Stimulated activated naive CD8-positive, alpha-beta T cell treated with anti-CD3 and anti-CD28 coated beads, Interleukin-15, Interleukin-2, amounts not matched to agents 100 ng/mL and 50 ng/mL, for 24 hours (primary cell): Measurements from ENCODE around the gene ADI1.

Experiments used
- H3K27ac Mint-ChIP-seq: one replicate; pipeline ENCODE4 v1.8.0; 2021; ENCODE audit warnings: mild to moderate bottlenecking, mixed read lengths
- H3K27me3 Mint-ChIP-seq: one replicate; pipeline ENCODE4 v1.8.0; 2021; ENCODE audit warnings: mixed read lengths
- H3K36me3 Mint-ChIP-seq: one replicate; pipeline ENCODE4 v1.8.0; 2021; ENCODE audit warnings: low read depth, mixed read lengths
- H3K4me1 Mint-ChIP-seq: one replicate; pipeline ENCODE4 v1.8.0; 2021; ENCODE audit warnings: low read depth, mixed read lengths
- H3K4me3 Mint-ChIP-seq: one replicate; pipeline ENCODE4 v1.8.0; 2021; ENCODE audit warnings: mild to moderate bottlenecking, mixed read lengths
- H3K9me3 Mint-ChIP-seq: one replicate; pipeline ENCODE4 v1.8.0; 2021; ENCODE audit warnings: mixed read lengths

Gene ADI1

DNA sequence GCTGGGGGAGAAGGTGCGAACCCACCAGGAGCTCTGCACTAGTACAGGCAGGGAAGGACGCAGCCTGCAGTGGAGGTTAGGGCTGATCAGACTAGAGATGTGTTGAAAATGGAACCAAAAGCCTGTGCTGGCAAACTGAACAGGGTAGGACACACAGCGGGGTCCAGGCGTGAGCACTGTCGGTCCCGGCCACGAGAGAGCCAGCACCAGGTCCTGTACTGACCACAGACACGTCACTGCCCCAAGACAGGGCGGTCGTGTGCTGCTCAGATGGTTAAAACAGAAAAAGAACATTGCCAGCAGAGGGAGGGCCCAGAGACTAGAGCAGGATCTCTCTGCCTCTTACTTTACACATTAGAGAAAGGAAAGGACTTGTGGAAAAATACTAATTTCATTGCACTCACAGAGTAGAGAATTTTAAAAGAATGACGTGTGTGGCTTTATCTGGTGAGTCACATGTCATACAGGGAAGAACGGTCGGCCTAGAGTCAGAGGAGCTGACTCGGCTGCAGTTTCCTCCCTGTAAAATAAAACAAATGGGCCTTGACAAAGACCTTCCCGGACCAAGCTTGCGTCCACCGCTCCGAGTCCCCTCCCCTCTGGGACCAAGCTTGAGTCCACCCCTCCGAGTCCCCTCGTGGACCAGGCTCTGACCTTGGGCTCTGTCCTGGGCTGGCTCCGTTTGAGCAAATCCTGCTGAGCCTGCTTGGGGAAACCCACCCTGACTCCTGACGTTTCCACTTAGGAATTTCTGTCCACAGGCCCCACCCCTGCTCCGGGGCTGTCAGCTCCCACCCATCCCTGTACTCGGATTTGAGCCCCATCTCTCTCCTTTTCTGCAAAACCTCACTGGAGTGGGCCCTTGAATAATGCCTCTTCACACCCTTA is 16.7 kb upstream of the ADI1 start:
- H3K4me1 Mint-ChIP-seq: no peaks in the 10 kb centered on the region
- H3K36me3 Mint-ChIP-seq: peaks cover 28% of the 10 kb centered on the region
- H3K27ac Mint-ChIP-seq: peak overlapping the region; percentile 81
- H3K4me3 Mint-ChIP-seq: peak overlapping the region; percentile 74
- no peaks in the 10 kb centered on the region for H3K9me3 Mint-ChIP-seq
- H3K27me3 Mint-ChIP-seq: no peaks in the 10 kb centered on the region

DNA sequence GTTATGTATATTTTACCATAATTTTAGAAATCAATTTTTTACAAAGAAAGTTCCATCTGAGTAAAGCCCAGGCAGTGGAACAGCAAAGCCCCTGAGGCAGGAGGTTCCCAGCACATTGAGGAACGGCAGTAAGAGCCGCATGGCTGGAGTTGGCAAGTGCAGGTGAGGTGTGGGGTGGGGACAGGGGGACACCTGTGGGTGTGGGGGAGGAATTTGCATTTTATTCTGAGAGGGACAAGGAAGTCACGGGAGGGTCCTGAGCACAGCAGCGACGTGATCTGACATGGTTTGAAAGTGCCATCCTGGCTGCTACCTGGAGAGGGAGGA is 16.1 kb upstream of the ADI1 start:
- no peak overlapping the region for H3K4me3 Mint-ChIP-seq
- no peaks in the 10 kb centered on the region for H3K4me1 Mint-ChIP-seq
- H3K9me3 Mint-ChIP-seq: no peaks in the 10 kb centered on the region
- no peak overlapping the region for H3K27ac Mint-ChIP-seq
- H3K27me3 Mint-ChIP-seq: no peaks in the 10 kb centered on the region
- peaks cover 21% of the 10 kb centered on the region for H3K36me3 Mint-ChIP-seq

DNA sequence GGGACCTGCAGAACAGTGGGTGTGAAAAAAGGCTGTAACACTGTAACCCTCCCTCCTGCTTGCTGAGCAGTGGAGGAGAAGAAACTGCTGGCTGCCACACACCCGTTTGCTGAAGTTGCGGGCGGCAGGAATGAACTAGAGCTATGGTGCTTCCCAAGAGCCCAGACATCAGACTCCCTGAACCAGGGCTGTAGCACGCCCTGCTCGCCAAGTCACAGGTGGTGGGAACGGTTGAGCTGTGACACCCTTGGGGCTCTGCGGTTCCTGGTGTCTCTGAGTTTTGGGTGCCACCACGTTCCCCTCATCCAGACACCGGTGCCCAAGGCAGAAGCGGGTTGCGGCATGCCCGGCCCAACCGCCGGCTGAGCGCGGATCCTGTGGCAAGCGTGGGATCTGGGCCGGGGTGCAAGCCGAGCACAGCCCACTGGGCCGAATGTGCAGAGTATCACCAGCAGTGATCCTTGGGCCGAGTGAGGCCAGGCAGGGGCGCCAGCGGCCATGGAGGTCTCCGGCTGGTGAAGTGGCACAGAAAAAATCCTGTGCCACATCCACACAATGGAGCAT is 15.0 kb upstream of the ADI1 start:
- Mint-ChIP-seq H3K27ac (no peak overlapping the region), H3K36me3 (peaks cover 10% of the 10 kb centered on the region), H3K4me3 (no peak overlapping the region), H3K9me3 (no peaks in the 10 kb centered on the region), H3K4me1 (no peaks in the 10 kb centered on the region), H3K27me3 (no peaks in the 10 kb centered on the region)

DNA sequence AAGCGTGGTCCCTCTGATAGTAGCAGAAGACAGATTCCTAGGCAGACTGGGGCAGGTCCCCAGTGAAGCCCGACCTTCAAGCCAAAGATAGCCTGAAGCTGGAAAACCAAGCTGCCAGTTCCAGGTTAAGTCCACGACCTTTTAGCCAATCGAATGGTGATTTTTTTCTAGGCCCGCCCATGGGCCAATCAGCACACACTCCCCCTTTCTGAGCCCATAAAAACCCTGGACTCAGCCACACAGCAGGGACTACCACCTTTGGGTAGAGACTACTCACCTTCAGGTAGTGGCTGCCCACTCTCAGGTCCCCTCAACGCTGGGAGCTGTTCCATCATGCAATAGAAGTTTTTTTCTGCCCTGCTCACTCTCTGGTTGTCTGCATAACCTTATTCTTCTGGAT is 14.5 kb upstream of the ADI1 start:
- Mint-ChIP-seq H3K4me3 (no peak overlapping the region), H3K27me3 (no peaks in the 10 kb centered on the region), H3K9me3 (no peaks in the 10 kb centered on the region), H3K27ac (no peak overlapping the region), H3K4me1 (no peaks in the 10 kb centered on the region), H3K36me3 (peaks cover 6% of the 10 kb centered on the region)

DNA sequence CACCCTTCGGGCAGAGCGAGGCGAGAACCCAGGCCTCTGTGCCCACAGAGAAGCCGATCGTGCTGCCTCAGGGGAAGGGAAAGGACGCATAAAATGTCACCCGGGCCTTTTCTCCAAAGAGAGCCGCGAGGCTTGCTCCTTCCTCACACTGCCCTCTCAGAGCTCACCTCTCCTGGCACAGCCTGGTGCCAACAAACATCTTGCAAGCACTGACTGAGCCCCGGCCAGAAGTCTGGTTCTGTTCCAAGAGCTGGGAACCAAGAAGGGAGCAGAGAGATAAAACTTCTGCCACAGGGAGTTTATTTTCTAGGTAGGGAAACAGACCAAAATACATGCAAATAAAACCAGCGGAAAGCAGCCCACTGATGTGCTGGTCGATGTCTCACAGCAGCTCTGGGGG is 13.6 kb upstream of the ADI1 start:
- Mint-ChIP-seq H3K4me1 (no peaks in the 10 kb centered on the region), H3K4me3 (no peak overlapping the region), H3K36me3 (peaks cover 6% of the 10 kb centered on the region), H3K9me3 (no peaks in the 10 kb centered on the region), H3K27me3 (no peaks in the 10 kb centered on the region), H3K27ac (no peak overlapping the region)

DNA sequence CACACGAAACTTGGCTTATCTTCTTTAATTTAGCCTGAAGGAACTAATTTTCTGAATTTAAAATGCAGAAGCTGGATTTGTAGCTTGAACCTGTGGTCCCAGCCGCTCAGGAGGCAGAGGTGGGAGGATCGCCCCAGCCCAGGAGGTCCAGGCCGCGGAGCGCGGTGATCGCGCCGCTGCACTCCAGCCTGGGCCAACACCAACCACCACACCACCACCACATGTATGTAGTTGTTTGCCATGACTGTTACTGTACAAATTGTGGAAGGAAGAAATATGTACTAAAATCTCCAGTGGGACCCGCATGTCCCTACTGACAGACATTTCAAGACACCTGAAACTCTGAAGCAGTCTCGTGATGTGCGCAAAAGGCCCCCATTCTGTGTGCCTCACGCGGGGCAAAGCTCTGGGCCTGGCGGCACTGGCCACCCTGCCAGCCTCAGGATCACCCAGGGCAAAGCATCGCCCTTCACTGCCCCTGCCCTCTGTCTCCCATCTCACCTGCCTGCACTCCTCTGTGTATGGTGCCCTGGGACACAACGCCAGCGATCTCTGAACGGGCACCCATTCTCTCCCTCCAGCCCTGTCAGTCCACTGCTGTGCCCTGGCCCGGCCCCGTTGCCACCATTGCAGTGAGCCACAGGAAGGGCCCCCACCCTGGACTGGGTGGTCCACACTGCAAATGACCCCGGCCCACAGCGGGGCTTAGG is 10.1 kb upstream of the ADI1 start:
- no peaks in the 10 kb centered on the region for H3K27me3 Mint-ChIP-seq
- no peaks in the 10 kb centered on the region for H3K4me1 Mint-ChIP-seq
- no peak overlapping the region for H3K4me3 Mint-ChIP-seq
- no peak overlapping the region for H3K27ac Mint-ChIP-seq
- no peaks in the 10 kb centered on the region for H3K9me3 Mint-ChIP-seq
- peaks cover 6% of the 10 kb centered on the region for H3K36me3 Mint-ChIP-seq

DNA sequence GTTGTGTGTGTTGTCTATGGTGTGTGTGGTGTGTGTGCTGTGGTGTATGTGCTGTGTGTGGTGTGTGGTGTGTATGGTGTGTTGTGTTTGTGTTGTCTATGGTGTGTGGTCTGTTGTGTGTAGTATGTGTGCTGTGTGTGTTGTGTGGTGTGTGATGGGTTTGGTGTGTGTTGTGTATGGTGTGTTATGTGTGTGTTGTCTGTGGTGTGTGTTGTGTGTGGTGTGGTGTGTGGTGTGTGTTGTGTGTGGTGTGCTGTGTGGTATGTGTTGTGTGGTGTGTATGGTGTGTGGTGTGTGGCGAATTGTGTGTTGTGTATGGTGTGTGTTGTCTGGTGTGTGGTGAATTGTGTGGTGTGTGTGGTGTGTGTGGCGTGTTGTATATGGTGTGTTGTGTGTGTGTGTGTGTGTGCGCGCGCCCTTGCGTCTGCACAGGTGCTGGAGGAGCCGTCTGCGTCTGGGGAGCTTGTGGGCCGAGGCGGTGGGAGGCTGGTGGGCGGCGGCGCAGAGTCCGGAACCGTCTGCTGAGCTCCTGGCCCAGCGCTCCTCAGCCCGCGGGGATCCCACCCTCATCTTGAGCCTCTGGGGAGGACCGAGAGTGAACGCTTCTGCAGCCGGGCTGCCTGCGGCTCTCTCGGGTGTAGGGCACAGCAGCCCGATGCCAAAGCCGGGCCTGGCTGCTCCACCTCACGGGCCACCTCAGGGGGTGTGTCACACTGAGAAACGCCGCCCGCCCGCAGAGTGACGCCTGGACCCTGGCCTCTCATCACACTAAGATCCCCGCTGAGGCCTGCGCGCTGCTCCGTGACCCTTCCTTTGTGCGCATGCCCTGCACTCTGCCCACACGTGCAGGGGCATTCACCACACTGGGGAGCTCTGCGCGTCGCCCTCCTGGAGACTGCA is 8.8 kb upstream of the ADI1 start:
- Mint-ChIP-seq H3K4me1 (no peaks in the 10 kb centered on the region), H3K36me3 (peaks cover under 1% of the 10 kb centered on the region), H3K27ac (no peak overlapping the region), H3K9me3 (no peaks in the 10 kb centered on the region), H3K4me3 (no peak overlapping the region), H3K27me3 (no peaks in the 10 kb centered on the region)

DNA sequence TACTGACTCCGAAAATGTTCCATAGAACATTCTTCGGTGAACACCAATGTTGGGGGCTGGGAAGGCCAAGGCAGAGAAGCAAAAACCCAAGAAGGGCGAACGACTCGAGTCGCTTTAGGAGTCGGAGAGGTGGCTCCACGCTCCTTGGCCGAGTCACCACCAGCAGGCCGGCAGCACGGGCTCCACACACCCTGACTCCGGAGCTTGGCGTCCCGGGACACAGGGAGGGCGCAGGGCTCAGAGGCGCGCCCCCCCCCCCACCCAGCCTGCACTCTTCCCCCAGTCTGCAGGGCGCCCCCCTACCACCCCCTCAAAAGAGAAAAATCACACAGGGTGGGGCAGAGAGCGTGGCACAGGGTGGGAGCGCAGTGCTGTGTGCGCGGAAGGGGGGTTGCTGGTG is 7.5 kb upstream of the ADI1 start:
- Mint-ChIP-seq H3K4me3 (no peak overlapping the region), H3K4me1 (peaks cover under 1% of the 10 kb centered on the region), H3K27me3 (no peaks in the 10 kb centered on the region), H3K9me3 (no peaks in the 10 kb centered on the region), H3K36me3 (no peaks in the 10 kb centered on the region), H3K27ac (no peak overlapping the region)

DNA sequence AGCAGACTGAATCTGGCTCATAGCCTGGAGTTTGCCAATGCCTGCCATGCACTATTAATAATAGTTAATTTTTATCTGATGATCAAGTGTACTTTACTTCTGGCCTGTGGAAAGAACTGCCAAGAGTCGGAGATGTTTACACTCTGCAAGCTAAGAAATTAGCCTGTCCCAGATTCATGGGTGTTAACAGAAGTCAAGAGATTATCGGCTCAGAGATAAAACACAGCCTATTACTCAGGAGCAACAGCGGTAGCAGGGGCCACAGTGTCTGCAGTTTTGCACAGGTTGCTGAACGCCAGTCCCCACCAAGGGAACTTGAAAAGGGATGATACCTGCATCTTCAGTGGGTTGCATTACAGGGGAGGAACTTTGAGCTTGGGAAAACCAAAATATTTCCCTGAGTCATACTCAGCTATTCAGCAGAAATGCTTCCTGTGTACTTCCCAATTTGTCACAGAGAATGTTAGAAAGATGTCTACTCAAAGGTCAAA is 4.3 kb upstream of the ADI1 start:
- H3K4me1 Mint-ChIP-seq: peaks cover 21% of the 10 kb centered on the region
- no peaks in the 10 kb centered on the region for H3K36me3 Mint-ChIP-seq
- H3K9me3 Mint-ChIP-seq: no peaks in the 10 kb centered on the region
- no peak overlapping the region for H3K4me3 Mint-ChIP-seq
- no peak overlapping the region for H3K27ac Mint-ChIP-seq
- no peaks in the 10 kb centered on the region for H3K27me3 Mint-ChIP-seq

DNA sequence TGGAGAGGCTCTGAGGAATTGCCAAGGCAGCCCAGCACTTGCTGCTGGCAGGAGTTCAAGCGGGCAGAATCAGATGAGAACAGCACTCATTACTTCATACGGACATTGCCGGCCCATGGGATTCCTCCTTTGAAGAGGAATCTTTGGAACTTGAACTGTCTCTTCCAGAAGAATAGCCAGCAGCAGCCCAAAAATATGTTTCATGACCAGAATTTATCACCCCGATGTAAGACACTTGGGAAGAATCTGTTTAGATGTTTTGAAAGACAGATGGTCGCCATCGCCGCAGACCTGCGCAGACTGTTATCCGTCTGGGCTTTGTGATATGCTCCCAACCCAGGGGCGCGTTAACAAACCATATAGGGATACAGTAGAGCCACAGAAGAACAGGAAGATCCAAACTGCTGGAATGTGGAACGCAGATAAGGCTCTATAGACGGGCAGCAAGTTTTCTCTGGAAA is 3.7 kb upstream of the ADI1 start:
- Mint-ChIP-seq H3K36me3 (no peaks in the 10 kb centered on the region), H3K27ac (no peak overlapping the region), H3K4me1 (peaks cover 24% of the 10 kb centered on the region), H3K4me3 (no peak overlapping the region), H3K27me3 (no peaks in the 10 kb centered on the region), H3K9me3 (no peaks in the 10 kb centered on the region)

DNA sequence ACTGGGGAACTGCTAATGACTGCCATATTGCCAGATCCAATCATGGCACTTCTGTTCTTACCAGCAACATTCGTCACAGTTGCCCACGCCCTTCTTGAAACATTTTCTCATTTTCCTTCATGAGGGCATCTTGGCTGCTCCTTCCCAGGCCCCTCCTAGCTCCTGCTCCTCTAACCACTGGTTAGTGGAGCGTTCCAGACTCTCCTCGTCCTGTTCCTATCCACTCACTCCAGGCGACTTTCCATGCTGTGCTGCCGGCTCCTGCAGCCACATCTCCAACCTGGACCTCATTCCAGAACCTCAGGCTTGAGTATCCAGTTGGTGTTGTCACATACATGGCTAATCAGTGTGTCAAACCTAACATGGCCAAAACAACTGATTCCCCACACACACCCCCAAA is 1.3 kb upstream of the ADI1 start:
- Mint-ChIP-seq H3K9me3 (peaks cover 3% of the 10 kb centered on the region), H3K4me1 (peaks cover 31% of the 10 kb centered on the region), H3K27ac (no peak overlapping the region), H3K4me3 (peak overlapping the region; percentile 93), H3K36me3 (peaks cover 4% of the 10 kb centered on the region), H3K27me3 (no peaks in the 10 kb centered on the region)

DNA sequence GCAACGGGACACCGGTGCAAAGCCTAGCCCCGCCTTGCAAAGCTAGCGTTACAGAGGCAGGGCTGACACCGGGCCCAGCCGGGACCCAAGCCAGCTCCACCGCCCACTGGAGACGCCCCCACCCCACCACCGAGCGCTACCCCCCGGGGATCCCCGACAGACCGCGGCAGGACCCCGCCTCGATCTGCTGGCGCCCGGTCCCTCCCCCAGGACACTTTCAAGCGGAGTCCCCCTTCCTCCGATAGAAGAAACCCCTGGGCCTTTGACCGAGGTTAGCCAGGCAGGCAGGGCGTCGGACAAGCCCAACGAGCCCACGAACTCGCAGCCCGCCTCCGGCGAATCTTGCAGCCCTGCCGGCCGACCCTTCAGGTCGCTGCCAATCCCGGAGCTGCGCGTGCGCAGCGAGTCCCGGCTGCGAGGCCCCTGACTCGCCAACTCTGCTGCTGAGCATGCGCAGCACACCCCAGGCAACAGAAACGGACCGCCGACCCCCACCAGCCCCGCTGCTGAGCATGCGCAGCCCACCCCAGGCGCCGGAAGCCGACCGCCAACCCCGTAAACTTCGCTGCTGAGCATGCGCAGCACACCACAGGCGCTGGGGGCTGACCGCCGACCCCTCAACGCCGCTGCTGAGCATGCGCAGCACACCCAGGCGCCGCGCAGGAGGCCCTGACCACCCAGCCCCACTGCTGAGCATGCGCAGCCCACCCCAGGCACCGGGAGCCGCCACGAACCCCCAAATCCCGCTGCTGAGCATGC is 656 bp downstream of the ADI1 start:
- H3K27ac Mint-ChIP-seq: peak overlapping the region; percentile 89
- peaks cover 31% of the 10 kb centered on the region for H3K4me1 Mint-ChIP-seq
- peaks cover 16% of the 10 kb centered on the region for H3K36me3 Mint-ChIP-seq
- peaks cover 6% of the 10 kb centered on the region for H3K9me3 Mint-ChIP-seq
- peak overlapping the region; percentile 93 for H3K4me3 Mint-ChIP-seq
- no peaks in the 10 kb centered on the region for H3K27me3 Mint-ChIP-seq

DNA sequence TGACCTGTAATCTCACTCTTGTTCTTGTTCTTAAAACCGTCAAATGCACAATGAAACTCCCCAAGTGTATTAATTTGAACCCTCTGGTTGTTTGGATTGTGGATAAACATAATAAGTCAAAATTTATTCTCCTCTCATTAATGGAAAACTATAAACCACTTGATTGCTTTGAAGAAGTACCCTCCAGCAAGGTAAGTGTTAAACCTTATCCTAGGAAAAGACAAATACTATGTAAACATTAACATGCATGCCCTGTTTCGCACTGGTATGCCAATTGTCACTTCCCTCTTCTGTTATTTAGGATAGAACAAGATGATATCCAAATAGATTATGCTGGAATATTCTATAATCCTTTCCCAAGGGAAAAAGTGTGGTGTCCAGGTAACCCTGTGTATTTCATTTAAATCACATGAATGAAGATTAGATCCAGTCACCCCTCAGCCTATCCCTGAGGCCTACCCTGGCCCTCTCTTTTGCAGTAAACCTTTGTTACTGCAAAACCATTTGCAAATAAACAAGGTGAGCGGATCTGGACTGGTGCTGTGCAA is 1.3 kb downstream of the ADI1 start:
- H3K27me3 Mint-ChIP-seq: no peaks in the 10 kb centered on the region
- H3K36me3 Mint-ChIP-seq: peaks cover 22% of the 10 kb centered on the region
- peaks cover 31% of the 10 kb centered on the region for H3K4me1 Mint-ChIP-seq

DNA sequence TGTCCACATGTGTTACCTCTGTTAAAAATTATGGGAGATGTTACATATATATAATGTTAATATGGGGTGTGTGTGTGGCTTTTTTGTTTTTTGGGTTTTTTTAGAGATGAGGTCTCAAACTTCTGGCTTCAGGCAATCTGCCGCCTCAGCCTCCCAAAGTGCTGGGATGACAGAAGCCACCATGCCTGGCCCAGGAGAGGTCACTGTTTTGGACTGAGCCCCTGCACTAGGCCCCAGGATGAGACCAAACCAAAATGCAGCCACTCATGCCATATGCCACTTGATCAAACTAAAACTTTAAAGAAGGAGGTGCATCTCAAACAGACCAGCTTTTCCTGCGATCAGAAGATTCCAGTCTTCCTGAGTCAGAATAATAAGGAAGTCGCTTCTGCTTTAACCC is 2.5 kb downstream of the ADI1 start:
- no peak overlapping the region for H3K27ac Mint-ChIP-seq
- H3K4me3 Mint-ChIP-seq: no peak overlapping the region
- H3K4me1 Mint-ChIP-seq: peaks cover 30% of the 10 kb centered on the region
- peaks cover 30% of the 10 kb centered on the region for H3K36me3 Mint-ChIP-seq
- H3K27me3 Mint-ChIP-seq: no peaks in the 10 kb centered on the region
- peaks cover 6% of the 10 kb centered on the region for H3K9me3 Mint-ChIP-seq

More for the DNA sequence above, 1.3 kb downstream of the ADI1 start:
- H3K4me3 Mint-ChIP-seq: peak overlapping the region; percentile 93
- H3K9me3 Mint-ChIP-seq: peaks cover 6% of the 10 kb centered on the region
- H3K27ac Mint-ChIP-seq: peak overlapping the region; percentile 65
